ENCODE data around the gene TMEM132D.

- TF ChIP-seq, protein P1, sequence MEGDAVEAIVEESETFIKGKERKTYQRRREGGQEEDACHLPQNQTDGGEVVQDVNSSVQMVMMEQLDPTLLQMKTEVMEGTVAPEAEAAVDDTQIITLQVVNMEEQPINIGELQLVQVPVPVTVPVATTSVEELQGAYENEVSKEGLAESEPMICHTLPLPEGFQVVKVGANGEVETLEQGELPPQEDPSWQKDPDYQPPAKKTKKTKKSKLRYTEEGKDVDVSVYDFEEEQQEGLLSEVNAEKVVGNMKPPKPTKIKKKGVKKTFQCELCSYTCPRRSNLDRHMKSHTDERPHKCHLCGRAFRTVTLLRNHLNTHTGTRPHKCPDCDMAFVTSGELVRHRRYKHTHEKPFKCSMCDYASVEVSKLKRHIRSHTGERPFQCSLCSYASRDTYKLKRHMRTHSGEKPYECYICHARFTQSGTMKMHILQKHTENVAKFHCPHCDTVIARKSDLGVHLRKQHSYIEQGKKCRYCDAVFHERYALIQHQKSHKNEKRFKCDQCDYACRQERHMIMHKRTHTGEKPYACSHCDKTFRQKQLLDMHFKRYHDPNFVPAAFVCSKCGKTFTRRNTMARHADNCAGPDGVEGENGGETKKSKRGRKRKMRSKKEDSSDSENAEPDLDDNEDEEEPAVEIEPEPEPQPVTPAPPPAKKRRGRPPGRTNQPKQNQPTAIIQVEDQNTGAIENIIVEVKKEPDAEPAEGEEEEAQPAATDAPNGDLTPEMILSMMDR (IDR thresholded peaks at IDR 0.05; ENCODE audit: insufficient read depth, low read depth, low read length) = no peak
- TF ChIP-seq EZH2 (IDR thresholded peaks at IDR 0.05; ENCODE audit: insufficient read depth, low read length) = no peak
These were observed 522.1 kb downstream of the TMEM132D start for GRCh38 chr12:129381715-129382114.

All from astrocyte (in vitro differentiated cells and primary cell).